Skeletal muscle satellite cell (primary cell): ENCODE measurements around the gene INPP5J.
"Not testable (repeated sequence)": the region's sequence is repeated elsewhere in the genome, so short reads cannot be mapped to it uniquely, and the experiment has no call there.

Source experiments
- H3K27me3 ChIP-seq: 2 replicates; pipeline ENCODE4 v1.7.0; 2013; ENCODE audit warnings: low read length; ENCODE audit not compliant: control insufficient read depth, insufficient read depth
- H3K36me3 ChIP-seq: 2 replicates; pipeline ENCODE4 v1.7.0; 2013; ENCODE audit warnings: mild to moderate bottlenecking, control low read depth, low read length; ENCODE audit not compliant: insufficient read depth
- H3K4me1 ChIP-seq: 2 replicates; pipeline ENCODE4 v1.7.0; 2013; ENCODE audit warnings: low read length; ENCODE audit not compliant: control insufficient read depth, insufficient read depth
- H3K4me2 ChIP-seq: 2 replicates; pipeline ENCODE4 v1.7.0; 2013; ENCODE audit warnings: mild to moderate bottlenecking, low read length
- H3K4me3 ChIP-seq: 2 replicates; pipeline ENCODE4 v1.7.0; 2013; ENCODE audit warnings: low read length
- H3K9ac ChIP-seq: 2 replicates; pipeline ENCODE4 v1.7.0; 2013; ENCODE audit warnings: mild to moderate bottlenecking, low read depth, low read length, moderate library complexity
- H3K9me3 ChIP-seq: replicated peaks from 2 replicates; pipeline ENCODE4 v1.7.0; 2013; ENCODE audit warnings: mild to moderate bottlenecking, control low read depth, low read length
- small RNA-seq: library from RNA; depleted of rRNA; stranded (forward); fragments of <200 nt; gene quantifications from one replicate; pipeline ENCODE3, GENCODE V24; 2012

Gene INPP5J

DNA sequence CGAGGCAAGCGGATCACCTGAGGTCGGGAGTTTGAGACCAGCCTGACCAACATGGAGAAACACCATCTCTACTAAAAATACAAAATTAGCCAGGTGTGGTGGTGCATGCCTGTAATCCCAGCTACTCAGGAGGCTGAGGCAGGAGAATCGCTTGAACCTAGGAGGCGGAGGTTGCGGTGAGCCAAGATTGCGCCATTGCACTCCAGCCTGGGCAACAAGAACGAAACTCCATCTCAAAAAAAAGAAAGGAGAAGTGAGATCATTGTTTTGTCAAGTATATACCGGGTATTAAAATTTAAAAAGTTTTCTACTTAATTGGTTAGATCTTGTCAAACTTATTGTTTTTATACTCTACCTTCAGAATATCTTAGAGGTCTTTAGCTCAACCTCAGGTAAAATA is 49.0 kb downstream of the INPP5J start:
- not testable (repeated sequence) for H3K9me3 ChIP-seq, H3K4me2 ChIP-seq, H3K36me3 ChIP-seq, H3K9ac ChIP-seq, H3K4me3 ChIP-seq, H3K27me3 ChIP-seq
- peaks cover 34% of the 10 kb centered on the region for H3K4me1 ChIP-seq

DNA sequence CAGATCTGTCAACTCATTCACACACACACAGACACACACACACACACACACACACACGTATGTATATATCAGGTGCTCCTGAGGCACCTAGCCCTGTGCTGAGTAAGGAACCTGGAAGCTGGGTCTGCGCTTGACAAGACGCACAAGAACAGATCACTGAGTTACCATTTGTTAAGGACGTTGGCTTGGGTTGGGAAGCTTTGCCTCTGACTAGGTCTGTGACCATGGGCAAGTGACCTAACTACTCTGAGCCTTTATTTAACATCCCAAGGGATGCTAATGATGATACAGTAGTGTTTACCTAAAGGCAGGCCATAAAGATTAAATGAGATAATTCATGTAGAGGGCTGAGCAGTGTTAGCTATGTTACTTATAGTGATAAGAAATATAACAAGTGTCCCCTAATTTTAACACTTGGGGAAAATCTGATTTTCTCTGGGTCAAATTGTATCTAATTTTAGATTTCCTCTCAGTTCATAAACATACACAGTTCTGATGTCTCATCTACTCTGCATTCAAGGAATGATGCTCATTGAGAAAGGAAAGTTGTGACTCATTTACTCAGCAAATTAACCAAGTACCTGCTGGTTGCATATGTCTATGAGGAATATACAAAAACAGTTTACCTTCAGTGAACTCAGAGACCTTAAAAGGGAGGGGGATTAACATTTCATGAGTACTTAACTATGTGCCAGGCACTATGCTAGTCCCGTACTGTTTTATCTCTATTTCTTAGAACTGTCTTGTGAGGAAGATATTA is 50.8 kb downstream of the INPP5J start:
- Histone ChIP-seq H3K4me2 (peak overlapping the region; percentile 70), H3K27me3 (no peaks in the 10 kb centered on the region), H3K9me3 (no peaks in the 10 kb centered on the region), H3K9ac (peak overlapping the region; percentile 69), H3K36me3 (peaks cover 8% of the 10 kb centered on the region), H3K4me3 (peak overlapping the region; percentile 37), H3K4me1 (peaks cover 47% of the 10 kb centered on the region)

DNA sequence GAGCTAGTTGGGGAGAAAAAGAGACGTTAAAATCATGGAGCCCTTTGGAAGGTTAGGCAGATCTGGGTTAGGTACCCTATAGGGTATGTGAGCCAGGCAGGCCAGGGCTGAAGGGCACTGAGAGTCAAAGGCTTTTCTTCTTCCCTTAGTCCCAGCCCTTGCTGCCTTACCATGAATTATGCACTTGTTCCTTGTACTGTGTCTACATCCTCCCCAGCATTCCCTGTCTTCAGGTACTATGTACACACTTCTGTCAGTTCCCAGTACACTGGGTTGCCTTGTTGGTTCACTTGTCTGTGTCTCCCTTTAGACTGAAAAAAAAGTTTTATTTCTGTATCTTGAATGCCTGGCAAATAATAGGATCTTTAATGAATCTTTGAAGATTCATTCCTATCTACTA is 54.2 kb downstream of the INPP5J start:
- H3K4me1 ChIP-seq, result peaks cover 55% of the 10 kb centered on the region
- H3K27me3 ChIP-seq, result no peaks in the 10 kb centered on the region
- H3K4me2 ChIP-seq, result peak overlapping the region; percentile 26
- peaks cover 8% of the 10 kb centered on the region for H3K36me3 ChIP-seq
- H3K9ac ChIP-seq, result peak overlapping the region; percentile 59
- H3K9me3 ChIP-seq, result no peaks in the 10 kb centered on the region
- H3K4me3 ChIP-seq, result no peak overlapping the region

DNA sequence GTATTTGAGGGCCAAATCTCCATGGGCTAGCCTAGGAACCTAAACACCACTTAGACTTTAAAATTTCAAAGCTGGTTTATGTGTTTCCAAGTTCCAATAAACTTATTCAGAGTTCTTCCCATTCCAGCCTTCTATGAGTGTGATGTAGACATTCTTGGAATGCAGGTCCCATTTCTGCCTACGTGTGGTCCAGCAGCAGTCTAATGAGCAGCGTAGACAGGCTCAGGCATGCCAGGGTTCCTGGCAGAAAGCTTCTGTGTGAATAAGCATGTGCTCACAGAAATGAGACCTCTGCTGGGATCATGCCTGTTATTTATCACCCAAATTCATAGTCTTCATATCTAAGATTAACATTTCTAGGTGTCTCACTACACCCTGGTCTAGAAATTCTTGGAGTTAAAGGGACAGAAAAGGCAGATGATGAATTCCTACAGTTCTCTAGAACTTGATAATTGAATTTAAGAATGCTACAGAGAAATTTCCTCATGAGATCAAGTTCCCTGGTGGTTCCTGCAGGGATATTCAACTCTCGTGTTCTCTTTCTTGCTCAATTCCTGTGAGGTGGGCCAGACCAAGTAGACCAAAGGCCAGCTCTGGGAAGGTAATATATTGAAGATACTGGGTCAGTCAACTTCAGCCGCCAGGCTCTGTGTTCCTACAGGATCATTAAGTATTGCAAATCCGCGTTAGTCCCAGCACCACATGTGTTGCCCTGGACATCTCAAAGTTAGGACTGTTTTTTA is 54.8 kb downstream of the INPP5J start:
- Histone ChIP-seq H3K4me3 (no peak overlapping the region), H3K9ac (peak overlapping the region; percentile 59), H3K36me3 (peaks cover 15% of the 10 kb centered on the region), H3K9me3 (no peaks in the 10 kb centered on the region), H3K4me2 (peak overlapping the region; percentile 26), H3K4me1 (peaks cover 51% of the 10 kb centered on the region), H3K27me3 (no peaks in the 10 kb centered on the region)

DNA sequence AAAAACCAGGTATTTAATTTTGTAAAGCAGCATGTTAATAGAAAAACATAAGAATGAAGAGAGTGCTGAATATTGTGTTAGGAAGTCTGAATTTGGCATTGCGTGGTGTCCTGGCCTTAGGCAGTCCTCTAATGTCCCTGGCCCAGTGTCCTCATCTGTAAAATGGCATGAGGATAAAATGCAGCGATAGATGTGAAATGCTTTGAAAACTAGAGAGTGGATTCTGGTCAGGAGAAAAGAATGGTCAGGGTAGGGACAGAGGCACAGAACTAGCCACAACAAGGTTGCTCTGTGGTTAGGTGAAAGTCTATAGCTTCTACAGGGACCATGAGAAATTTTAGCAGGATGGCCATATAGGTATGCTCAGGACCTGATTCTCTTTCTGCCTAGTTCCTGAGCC is 56.1 kb downstream of the INPP5J start:
- H3K4me3 ChIP-seq, result no peak overlapping the region
- no peaks in the 10 kb centered on the region for H3K9me3 ChIP-seq
- peaks cover 15% of the 10 kb centered on the region for H3K36me3 ChIP-seq

DNA sequence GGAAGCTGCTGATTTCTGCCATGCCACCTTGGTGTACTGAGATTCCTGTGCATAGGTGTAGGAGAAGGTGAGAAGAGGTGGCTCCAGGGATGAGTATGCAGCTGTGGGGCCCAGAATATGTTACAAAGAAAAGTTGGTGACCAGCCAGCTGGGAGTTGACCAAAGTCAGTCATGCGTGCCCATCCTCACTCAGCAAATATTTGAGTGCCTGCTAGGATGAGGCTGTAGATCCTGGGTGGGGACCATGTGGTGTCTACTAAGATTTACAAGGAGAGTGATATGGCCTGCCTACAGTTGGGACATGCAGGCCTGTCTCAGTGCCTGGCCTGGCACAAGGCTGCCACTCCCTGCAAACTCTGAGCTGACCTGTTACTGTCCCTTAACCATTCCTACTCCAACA is 56.6 kb downstream of the INPP5J start:
- Histone ChIP-seq H3K4me1 (peaks cover 33% of the 10 kb centered on the region), H3K4me2 (peak overlapping the region; percentile 28), H3K27me3 (no peaks in the 10 kb centered on the region), H3K36me3 (peaks cover 15% of the 10 kb centered on the region), H3K9ac (no peak overlapping the region), H3K9me3 (no peaks in the 10 kb centered on the region), H3K4me3 (no peak overlapping the region)

More for the DNA sequence above, 56.1 kb downstream of the INPP5J start:
- H3K27me3 ChIP-seq, result no peaks in the 10 kb centered on the region
- H3K9ac ChIP-seq, result no peak overlapping the region
- no peak overlapping the region for H3K4me2 ChIP-seq
- H3K4me1 ChIP-seq, result peaks cover 38% of the 10 kb centered on the region

DNA sequence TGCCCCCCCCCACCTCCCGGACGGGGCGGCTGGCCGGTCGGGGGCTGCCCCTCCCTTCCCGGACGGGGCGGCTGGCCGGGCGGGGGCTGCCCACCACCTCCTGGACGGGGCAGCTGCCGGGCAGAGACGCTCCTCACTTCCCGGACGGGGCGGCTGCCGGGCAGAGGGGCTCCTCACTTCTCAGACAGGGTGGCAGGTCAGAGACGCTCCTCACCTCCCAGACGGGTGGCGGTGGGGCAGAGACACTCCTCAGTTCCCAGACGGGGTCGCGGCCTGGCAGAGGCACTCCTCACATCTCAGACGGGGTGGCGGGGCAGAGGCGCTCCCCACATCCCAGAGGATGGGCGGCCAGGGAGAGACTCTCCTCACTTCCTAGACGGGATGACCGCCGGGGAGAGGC is 61.2 kb downstream of the INPP5J start:
- Histone ChIP-seq H3K9me3 (no peaks in the 10 kb centered on the region), H3K4me2 (no peak overlapping the region), H3K4me3 (no peak overlapping the region), H3K4me1 (peaks cover 8% of the 10 kb centered on the region), H3K27me3 (no peaks in the 10 kb centered on the region), H3K36me3 (peaks cover 22% of the 10 kb centered on the region), H3K9ac (no peak overlapping the region)

Small RNAs within 50 kb of the gene (small RNA-seq; reads per million reads assigned to genes)
- 1.0 reads per million, percentile 34 among the genes with 10 or more reads in this experiment for gene MIR3928
